ENCODE measurements around the gene PAX8. TPM values are rescaled to one million over a fixed set of nuclear protein-coding genes. Genes with fewer than 3 reads are reported as not detected.

Gene PAX8
- total and polyA plus RNA-seq, 10 of the 15 experiments (the other 5 are each of a cell fraction or from before 2014, with no cell fraction given) = 0.16 to 2.5 (median 0.97) TPM

- FAIRE-seq (no peak), ATAC-seq (no peak), DNase-seq (ENCODE audit: low read depth, low spot score) (no peak)
- BruUV-seq (replicated peaks) = no TSS peak
- H3K36me3 ChIP-seq (ENCODE audit: control insufficient read depth in 2 of 2, insufficient read depth in 2 of 2, low read length in 1 of 2) = no peaks in the 10 kb centered on the region
- H2AFZ ChIP-seq (ENCODE audit: control insufficient read depth, low read depth, low read length) = no peak overlapping the region
- H3K9ac ChIP-seq (ENCODE audit: control insufficient read depth, insufficient read depth, low read length) = no peak overlapping the region
- POLR2A ChIA-PET = no interaction called here
- intact Hi-C loops (cut with micrococcal nuclease; ENCODE audit: unreplicated experiment) (no loop called here), in situ Hi-C loops (cut with MboI) (no loop called here)
- no peak overlapping the region for H3K4me3 ChIP-seq
- no peaks in the 10 kb centered on the region for H3K79me2 ChIP-seq (ENCODE audit: control insufficient read depth, insufficient read depth, low read length)
- H3K27ac ChIP-seq (ENCODE audit: control insufficient read depth, insufficient read depth) = no peak overlapping the region
- H3K9me3 ChIP-seq (replicated peaks; ENCODE audit: control insufficient read depth, insufficient read depth, low read length) = no peaks in the 10 kb centered on the region
- CTCF ChIA-PET = no interaction called here
- H3K27me3 ChIP-seq (replicated peaks in 1 of 2; ENCODE audit: control insufficient read depth in 2 of 2, insufficient read depth in 2 of 2, low read length in 1 of 2) = peaks cover 15 to 16% of the 10 kb centered on the region in 2 experiments
- 33% methylated on average over 41 of the region's 49 CpGs for WGBS (ENCODE audit: insufficient coverage, insufficient replicate concordance, low lambda C conversion rate, missing lambda C conversion rate)
- RAD21 ChIA-PET (ENCODE audit: unreplicated experiment) = no interaction called here
- SMC1A ChIA-PET (ENCODE audit: uncharacterized antibody, unreplicated experiment) = no interaction called here
- no peaks in the 10 kb centered on the region for H3K4me1 ChIP-seq (ENCODE audit: control insufficient read depth, insufficient read depth, low read length)
- TF ChIP-seq ATF7 (IDR thresholded peaks at IDR 0.05; ENCODE audit: low read depth) (no peak), KAT2A (conservative IDR thresholded peaks at IDR 0.05; ENCODE audit: control insufficient read depth, low read depth, low read length) (no peak), ZBTB40 (IDR thresholded peaks at IDR 0.05; ENCODE audit: borderline replicate concordance) (no peak), GATAD2B (conservative IDR thresholded peaks at IDR 0.05; ENCODE audit: low read depth) (no peak), ZBED1 (IDR thresholded peaks at IDR 0.05; ENCODE audit: borderline replicate concordance) (no peak), ZNF384 (IDR thresholded peaks at IDR 0.05; ENCODE audit: borderline replicate concordance, low read depth, low read length) (no peak), BCLAF1 (IDR thresholded peaks at IDR 0.05) (no peak), CHD2 (IDR thresholded peaks at IDR 0.05; ENCODE audit: borderline replicate concordance, low read depth, low read length) (no peak), JUND (IDR thresholded peaks at IDR 0.05; ENCODE audit: low read depth, low read length) (no peak)
- no peaks in the 10 kb centered on the region for H4K20me1 ChIP-seq (ENCODE audit: control insufficient read depth, insufficient read depth)
- H3K4me2 ChIP-seq (ENCODE audit: control insufficient read depth, insufficient read depth) = no peak overlapping the region
These were observed 514 bp downstream of the PAX8 start for GRCh38 chr2:113278073-113278741.

All from GM12878 (cell line).